Muscle layer of colon (tissue), 2 donors: ENCODE results near the gene RASGRF2.

ENCODE experiments used
- H3K27ac ChIP-seq: one replicate; pipeline ENCODE4 v1.7.0; 2013; ENCODE audit warnings: low read depth, mild to moderate bottlenecking, low read length, moderate library complexity
- H3K27me3 ChIP-seq, 2 donors: one replicate each; pipeline ENCODE4 v1.7.0; 2013; ENCODE audit warnings: low read length in 2 of 2, mild to moderate bottlenecking in 2 of 2; ENCODE audit not compliant: insufficient read depth in 2 of 2, control insufficient read depth in 1 of 2
- H3K36me3 ChIP-seq: one replicate; pipeline ENCODE4 v1.7.0; 2013; ENCODE audit warnings: mild to moderate bottlenecking, low read length; ENCODE audit not compliant: insufficient read depth
- H3K4me1 ChIP-seq: one replicate; pipeline ENCODE4 v1.7.0; 2013; ENCODE audit warnings: mild to moderate bottlenecking, low read length; ENCODE audit not compliant: insufficient read depth
- H3K4me3 ChIP-seq, 2 donors: one replicate each; pipeline ENCODE4 v1.7.0; 2013; ENCODE audit warnings: low read length in 2 of 2, low read depth in 1 of 2, mild to moderate bottlenecking in 1 of 2, moderate library complexity in 1 of 2
- H3K9ac ChIP-seq: one replicate; pipeline ENCODE4 v1.7.0; 2013; ENCODE audit warnings: low read length
- H3K9me3 ChIP-seq: one replicate; pipeline ENCODE4 v1.7.0; 2013; ENCODE audit warnings: mild to moderate bottlenecking, low read length
- donor health status: abdominal sarcoma.
- donor health status: Adenocarcinoma of cecum.

Gene RASGRF2

GRCh38 chr5:81181576-81182316 lies 221.6 kb downstream of the RASGRF2 start:
- Histone ChIP-seq H3K27ac (no peak overlapping the region), H3K27me3 (no peaks in the 10 kb centered on the region), H3K36me3 (no peaks in the 10 kb centered on the region), H3K4me1 (no peaks in the 10 kb centered on the region), H3K9ac (no peak overlapping the region), H3K4me3 (no peak overlapping the region), H3K9me3 (no peaks in the 10 kb centered on the region)

GRCh38 chr5:81182396-81183390 lies 222.5 kb downstream of the RASGRF2 start:
- Histone ChIP-seq H3K9me3 (no peaks in the 10 kb centered on the region), H3K27me3 (no peaks in the 10 kb centered on the region), H3K36me3 (no peaks in the 10 kb centered on the region), H3K9ac (no peak overlapping the region), H3K4me3 (no peak overlapping the region), H3K4me1 (no peaks in the 10 kb centered on the region), H3K27ac (no peak overlapping the region)

GRCh38 chr5:81183811-81184748 lies 223.9 kb downstream of the RASGRF2 start:
- Histone ChIP-seq H3K4me3 (no peak overlapping the region), H3K9me3 (no peaks in the 10 kb centered on the region), H3K4me1 (no peaks in the 10 kb centered on the region), H3K9ac (no peak overlapping the region), H3K27me3 (no peaks in the 10 kb centered on the region), H3K36me3 (no peaks in the 10 kb centered on the region), H3K27ac (no peak overlapping the region)

GRCh38 chr5:81184749-81185110 lies 224.6 kb downstream of the RASGRF2 start:
- H3K27ac ChIP-seq = no peak overlapping the region

GRCh38 chr5:81187885-81188284 lies 227.7 kb downstream of the RASGRF2 start:
- H3K4me3 ChIP-seq = no peak overlapping the region
- no peak overlapping the region for H3K9ac ChIP-seq
- H3K27me3 ChIP-seq = no peaks in the 10 kb centered on the region
- no peaks in the 10 kb centered on the region for H3K36me3 ChIP-seq
- H3K9me3 ChIP-seq = no peaks in the 10 kb centered on the region
- H3K27ac ChIP-seq = no peak overlapping the region
- H3K4me1 ChIP-seq = no peaks in the 10 kb centered on the region

More at GRCh38 chr5:81184749-81185110, 224.6 kb downstream of the RASGRF2 start:
- no peaks in the 10 kb centered on the region for H3K9me3 ChIP-seq
- no peaks in the 10 kb centered on the region for H3K36me3 ChIP-seq
- H3K27me3 ChIP-seq = no peaks in the 10 kb centered on the region
- no peaks in the 10 kb centered on the region for H3K4me1 ChIP-seq
- no peak overlapping the region for H3K9ac ChIP-seq
- H3K4me3 ChIP-seq = no peak overlapping the region

- H3K9ac ChIP-seq = no peak overlapping the region
- no peaks in the 10 kb centered on the region for H3K27me3 ChIP-seq
- no peaks in the 10 kb centered on the region for H3K36me3 ChIP-seq
- no peak overlapping the region for H3K27ac ChIP-seq
- H3K4me1 ChIP-seq = no peaks in the 10 kb centered on the region
- H3K4me3 ChIP-seq = no peak overlapping the region
- H3K9me3 ChIP-seq = no peaks in the 10 kb centered on the region
Measured at GRCh38 chr5:81188962-81189361, 228.8 kb downstream of the RASGRF2 start.

GRCh38 chr5:81189875-81190498 lies 229.8 kb downstream of the RASGRF2 start:
- Histone ChIP-seq H3K4me1 (no peaks in the 10 kb centered on the region), H3K9me3 (no peaks in the 10 kb centered on the region), H3K36me3 (no peaks in the 10 kb centered on the region), H3K4me3 (no peak overlapping the region), H3K27ac (no peak overlapping the region), H3K9ac (no peak overlapping the region), H3K27me3 (no peaks in the 10 kb centered on the region)

- no peaks in the 10 kb centered on the region for H3K36me3 ChIP-seq
- H3K4me3 ChIP-seq = no peak overlapping the region
- no peak overlapping the region for H3K9ac ChIP-seq
- no peaks in the 10 kb centered on the region for H3K9me3 ChIP-seq
- H3K27me3 ChIP-seq = no peaks in the 10 kb centered on the region
- no peaks in the 10 kb centered on the region for H3K4me1 ChIP-seq
- no peak overlapping the region for H3K27ac ChIP-seq
Measured at GRCh38 chr5:81191726-81192372, 231.7 kb downstream of the RASGRF2 start.

GRCh38 chr5:81192373-81192750 lies 232.2 kb downstream of the RASGRF2 start:
- Histone ChIP-seq H3K9me3 (no peaks in the 10 kb centered on the region), H3K36me3 (no peaks in the 10 kb centered on the region), H3K27ac (no peak overlapping the region), H3K27me3 (no peaks in the 10 kb centered on the region), H3K9ac (no peak overlapping the region), H3K4me3 (no peak overlapping the region), H3K4me1 (no peaks in the 10 kb centered on the region)

- Histone ChIP-seq H3K4me3 (no peak overlapping the region), H3K36me3 (no peaks in the 10 kb centered on the region), H3K27ac (no peak overlapping the region)
Measured at GRCh38 chr5:81194633-81195334, 234.6 kb downstream of the RASGRF2 start.

More at GRCh38 chr5:81194633-81195334, 234.6 kb downstream of the RASGRF2 start:
- no peaks in the 10 kb centered on the region for H3K9me3 ChIP-seq
- no peak overlapping the region for H3K9ac ChIP-seq
- H3K4me1 ChIP-seq = no peaks in the 10 kb centered on the region
- H3K27me3 ChIP-seq = no peaks in the 10 kb centered on the region
